ENCODE results near the gene RAD51AP2. TPM values are rescaled to one million over a fixed set of nuclear protein-coding genes. Genes with fewer than 3 reads are reported as not detected.

The RAD51AP2 gene
- total RNA-seq, 4 donors from 2014 or later: not detected

GRCh38 chr2:17533546-17533945, 15.3 kb upstream of the RAD51AP2 start:
- TF ChIP-seq, protein P1, sequence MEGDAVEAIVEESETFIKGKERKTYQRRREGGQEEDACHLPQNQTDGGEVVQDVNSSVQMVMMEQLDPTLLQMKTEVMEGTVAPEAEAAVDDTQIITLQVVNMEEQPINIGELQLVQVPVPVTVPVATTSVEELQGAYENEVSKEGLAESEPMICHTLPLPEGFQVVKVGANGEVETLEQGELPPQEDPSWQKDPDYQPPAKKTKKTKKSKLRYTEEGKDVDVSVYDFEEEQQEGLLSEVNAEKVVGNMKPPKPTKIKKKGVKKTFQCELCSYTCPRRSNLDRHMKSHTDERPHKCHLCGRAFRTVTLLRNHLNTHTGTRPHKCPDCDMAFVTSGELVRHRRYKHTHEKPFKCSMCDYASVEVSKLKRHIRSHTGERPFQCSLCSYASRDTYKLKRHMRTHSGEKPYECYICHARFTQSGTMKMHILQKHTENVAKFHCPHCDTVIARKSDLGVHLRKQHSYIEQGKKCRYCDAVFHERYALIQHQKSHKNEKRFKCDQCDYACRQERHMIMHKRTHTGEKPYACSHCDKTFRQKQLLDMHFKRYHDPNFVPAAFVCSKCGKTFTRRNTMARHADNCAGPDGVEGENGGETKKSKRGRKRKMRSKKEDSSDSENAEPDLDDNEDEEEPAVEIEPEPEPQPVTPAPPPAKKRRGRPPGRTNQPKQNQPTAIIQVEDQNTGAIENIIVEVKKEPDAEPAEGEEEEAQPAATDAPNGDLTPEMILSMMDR (IDR thresholded peaks at IDR 0.05; ENCODE audit: low read depth): no peak

GRCh38 chr2:17529771-17530170, 11.5 kb upstream of the RAD51AP2 start:
- TF ChIP-seq, protein P1 (IDR thresholded peaks at IDR 0.05; ENCODE audit: low read depth): no peak

DNA sequence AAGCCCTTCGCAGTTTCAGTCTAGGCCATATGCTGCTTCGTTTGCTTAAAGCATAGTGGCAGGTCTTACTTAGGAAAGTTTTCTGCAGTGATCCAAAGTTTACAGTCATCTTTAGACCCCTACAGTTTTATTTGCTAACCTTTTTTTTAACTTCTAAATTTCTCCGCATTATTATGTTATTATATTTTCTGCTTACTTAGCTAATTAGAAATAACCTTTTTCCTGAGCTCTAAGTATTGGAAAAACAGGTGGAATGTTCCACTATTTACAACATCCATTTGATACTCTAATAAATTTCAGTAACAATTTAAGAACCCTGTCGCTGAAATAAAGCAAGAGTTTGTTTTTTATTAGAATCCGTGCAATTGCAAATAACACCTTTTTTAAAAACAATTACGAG, 4.1 kb upstream of the RAD51AP2 start:
- TF ChIP-seq, protein P1 (IDR thresholded peaks at IDR 0.05; ENCODE audit: low read depth): no peak

DNA sequence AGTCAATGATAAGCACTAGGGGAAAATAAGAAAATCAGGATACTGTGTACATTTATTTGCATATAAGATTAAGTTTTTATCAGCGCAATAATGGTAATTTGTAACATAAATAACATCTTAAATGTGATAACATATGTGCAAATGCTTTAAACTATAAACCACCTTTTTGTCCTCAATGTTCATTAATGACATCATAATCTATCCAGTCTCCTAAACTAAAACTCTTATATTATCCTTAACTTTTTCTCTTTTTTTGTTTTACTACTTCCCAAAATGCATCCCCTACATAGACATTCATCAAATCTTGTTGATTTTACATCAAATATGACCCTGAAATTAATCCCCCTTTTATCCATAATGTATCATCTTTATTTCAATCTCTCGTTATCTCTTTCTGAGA, 3.4 kb upstream of the RAD51AP2 start:
- TF ChIP-seq, protein P1 (IDR thresholded peaks at IDR 0.05; ENCODE audit: low read depth): no peak

DNA sequence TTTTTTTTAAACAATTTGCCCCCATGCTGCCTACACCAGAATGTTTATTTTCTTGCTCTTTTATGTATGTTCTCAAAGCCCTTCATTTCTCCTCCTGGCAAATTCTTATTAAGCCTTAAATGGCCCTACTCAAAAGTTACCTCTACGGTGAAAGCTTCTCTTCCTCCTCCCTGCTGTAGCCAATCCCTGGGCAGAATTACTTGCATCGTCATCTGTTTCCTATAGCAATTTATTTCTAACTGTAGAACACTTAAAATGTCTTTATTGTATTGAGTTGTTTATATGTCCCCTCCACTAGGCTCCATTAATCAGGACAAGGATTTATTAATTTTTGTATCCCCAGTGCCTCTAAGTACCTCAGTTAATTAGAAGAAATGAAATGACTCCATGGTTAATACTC, 2.5 kb upstream of the RAD51AP2 start:
- TF ChIP-seq, protein P1 (IDR thresholded peaks at IDR 0.05; ENCODE audit: low read depth): no peak

GRCh38 chr2:17519486-17519885, 1.2 kb upstream of the RAD51AP2 start:
- TF ChIP-seq, protein P1 (IDR thresholded peaks at IDR 0.05; ENCODE audit: low read depth): no peak

DNA sequence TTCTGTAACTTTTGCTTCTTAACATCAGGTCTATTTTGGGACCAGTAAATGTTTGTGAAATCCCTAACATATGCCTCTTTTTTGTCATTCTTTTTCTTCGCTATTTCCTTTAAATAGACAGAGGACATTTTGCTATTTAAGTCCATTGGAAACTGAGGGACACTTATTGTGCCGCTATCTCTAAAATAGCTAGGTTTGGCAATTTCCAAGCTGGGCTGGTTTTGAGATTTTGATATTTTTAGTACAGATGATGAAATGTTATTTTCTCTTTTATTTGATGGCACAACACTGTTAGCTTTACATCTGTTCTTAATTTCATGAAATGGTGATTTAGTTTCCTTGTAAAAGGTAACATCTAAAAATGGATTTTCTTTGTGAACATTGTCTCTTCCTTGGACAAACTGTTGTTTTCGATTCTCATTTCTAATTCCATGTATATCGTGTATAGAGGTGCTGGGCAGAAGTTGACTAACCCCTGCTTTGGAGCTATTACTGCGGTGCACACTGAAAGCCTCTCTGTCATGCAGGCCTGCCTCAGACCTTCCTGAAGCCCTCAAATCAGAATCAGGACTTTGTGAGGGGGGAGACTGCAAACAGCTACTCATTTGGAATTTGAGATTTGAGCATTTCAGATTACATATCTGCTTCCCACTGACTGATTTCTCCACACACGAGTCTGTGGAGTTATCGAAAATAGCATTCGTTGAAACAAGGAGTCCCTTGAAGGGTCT, 594 bp downstream of the RAD51AP2 start:
- TF ChIP-seq, protein P1 (IDR thresholded peaks at IDR 0.05; ENCODE audit: low read depth): no peak

Measured in subcutaneous adipose tissue (tissue), 4 donors.